Natural killer cell treated with Interleukin-12 subunit alpha and Interleukin-12 subunit beta and Interleukin-15 and Interleukin-18, amount 100 ng/mL, for 72 hours (primary cell): Measurements from ENCODE around the gene RAB8B. TPM values are rescaled to one million over a fixed set of nuclear protein-coding genes. Genes with fewer than 3 reads are reported as not detected.

Experiments used
- ATAC-seq, 2 donors: fragments of 150-1000 bp; cut with Tn5 transposase in 1 of 2; sonication (Bioruptor Pico), chemical (Tn5 transposase) in 1 of 2; 2 replicates each; pipeline ENCODE4 v1.10.0; 2021
- DNase-seq: peaks from one replicate; pipeline ENCODE4 v3.0.0; 2022; ENCODE audit warnings: low spot score
- H3K27ac Mint-ChIP-seq, 2 donors: 1 replicate in 1 of 2; 2 replicates in 1 of 2; pipeline ENCODE4 v1.8.0; 2022; ENCODE audit warnings: mixed read lengths in 2 of 2, mild to moderate bottlenecking in 1 of 2, moderate library complexity in 1 of 2
- H3K27me3 Mint-ChIP-seq, 2 donors: 1 replicate in 1 of 2; 2 replicates in 1 of 2; pipeline ENCODE4 v1.8.0; 2022; ENCODE audit warnings: mixed read lengths in 2 of 2
- H3K36me3 Mint-ChIP-seq: one replicate; pipeline ENCODE4 v1.8.0; 2022; ENCODE audit warnings: mixed read lengths
- H3K4me1 Mint-ChIP-seq, 2 donors: 1 replicate in 1 of 2; 2 replicates in 1 of 2; pipeline ENCODE4 v1.8.0; 2022; ENCODE audit warnings: low read depth in 2 of 2, mixed read lengths in 2 of 2, mild to moderate bottlenecking in 1 of 2
- H3K4me3 Mint-ChIP-seq: one replicate; pipeline ENCODE4 v1.8.0; 2022; ENCODE audit warnings: mixed read lengths
- H3K9me3 Mint-ChIP-seq: 2 replicates; pipeline ENCODE4 v1.8.0; 2022; ENCODE audit warnings: mixed read lengths
- total RNA-seq, 2 donors: library from RNA; stranded (reverse); gene quantifications; one replicate each; pipeline ENCODE4 v1.2.3, GENCODE V29; 2022

The RAB8B gene
- total RNA-seq, 2 donors from 2014 or later, result 49.1 to 113 TPM

DNA sequence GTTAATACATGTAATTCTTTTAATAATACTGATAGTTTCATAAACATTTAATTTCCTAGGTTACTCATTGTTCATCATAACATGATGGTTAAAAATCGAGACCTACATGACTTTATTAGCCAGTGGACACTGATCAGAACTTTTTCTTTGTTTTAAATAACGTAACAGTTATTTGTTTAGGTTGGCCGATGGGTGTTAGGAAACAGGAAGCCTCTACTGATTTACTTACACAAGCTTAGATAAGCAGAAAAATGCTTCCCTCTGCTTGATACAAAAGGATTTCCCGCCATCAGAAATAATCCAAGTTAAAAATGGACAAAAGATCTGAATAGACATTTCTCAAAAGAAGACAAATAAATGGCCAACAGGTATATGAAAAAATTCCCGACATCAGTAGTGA, 71.4 kb downstream of the RAB8B start:
- ATAC-seq, result no peak
- Mint-ChIP-seq H3K27ac (peak overlapping the region in 1 of 2 donors; percentile 7), H3K36me3 (peaks cover 36% of the 10 kb centered on the region), H3K4me1 (peaks cover 3 to 15% of the 10 kb centered on the region in 2 donors), H3K9me3 (no peaks in the 10 kb centered on the region), H3K27me3 (no peaks in the 10 kb centered on the region), H3K4me3 (no peak overlapping the region)
- DNase-seq, result no peak

GRCh38 chr15:63261311-63261710, 71.9 kb downstream of the RAB8B start:
- DNase-seq, result no peak
- no peaks in the 10 kb centered on the region for H3K27me3 Mint-ChIP-seq

GRCh38 chr15:63263519-63263918, 74.1 kb downstream of the RAB8B start:
- Mint-ChIP-seq H3K36me3 (peaks cover 33% of the 10 kb centered on the region), H3K27ac (no peak overlapping the region)
- no peak for ATAC-seq

More at GRCh38 chr15:63261311-63261710, 71.9 kb downstream of the RAB8B start:
- no peak for ATAC-seq
- Mint-ChIP-seq H3K9me3 (no peaks in the 10 kb centered on the region), H3K4me1 (peaks cover 4 to 12% of the 10 kb centered on the region in 2 donors), H3K4me3 (no peak overlapping the region), H3K36me3 (peaks cover 38% of the 10 kb centered on the region), H3K27ac (peak overlapping the region in 1 of 2 donors; percentile 7)

GRCh38 chr15:63264688-63265293, 75.4 kb downstream of the RAB8B start:
- peaks cover 10 to 13% of the 10 kb centered on the region in 2 donors for H3K4me1 Mint-ChIP-seq
- ATAC-seq (no peak), DNase-seq (no peak)
- no peak overlapping the region for H3K27ac Mint-ChIP-seq
- peaks cover 41% of the 10 kb centered on the region for H3K36me3 Mint-ChIP-seq
- no peak overlapping the region for H3K4me3 Mint-ChIP-seq
- H3K9me3 Mint-ChIP-seq, result no peaks in the 10 kb centered on the region
- H3K27me3 Mint-ChIP-seq, result no peaks in the 10 kb centered on the region

More at GRCh38 chr15:63263519-63263918, 74.1 kb downstream of the RAB8B start:
- DNase-seq, result no peak
- Mint-ChIP-seq H3K4me3 (no peak overlapping the region), H3K27me3 (no peaks in the 10 kb centered on the region), H3K4me1 (peaks cover 4 to 8% of the 10 kb centered on the region in 2 donors), H3K9me3 (no peaks in the 10 kb centered on the region)

DNA sequence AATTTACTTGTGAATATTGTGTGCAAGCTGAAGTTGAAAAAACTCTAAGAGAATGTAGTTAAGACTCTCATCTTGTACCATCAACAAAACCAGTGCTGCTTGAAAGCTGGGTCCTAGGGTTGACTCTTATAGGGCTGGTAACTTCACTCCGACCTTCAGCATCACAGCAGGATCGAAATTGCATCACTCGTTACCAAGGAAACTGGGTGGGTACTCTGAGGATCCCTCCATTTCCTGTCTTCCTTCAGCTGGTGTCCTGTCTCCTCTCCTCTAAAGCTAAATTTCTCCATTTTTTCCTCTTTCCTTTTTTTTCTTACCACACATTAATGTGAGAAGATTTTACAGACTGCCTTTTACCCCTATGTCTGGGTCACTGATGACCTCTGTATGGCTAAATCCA, 85.0 kb downstream of the RAB8B start:
- no peaks in the 10 kb centered on the region for H3K27me3 Mint-ChIP-seq
- ATAC-seq, result no peak
- H3K9me3 Mint-ChIP-seq, result no peaks in the 10 kb centered on the region
- peak overlapping the region; percentile 30 for H3K4me3 Mint-ChIP-seq
- peaks cover 8% of the 10 kb centered on the region for H3K36me3 Mint-ChIP-seq
- H3K27ac Mint-ChIP-seq, result peak overlapping the region; percentile 56 to 63
- DNase-seq, result no peak
- peaks cover 27 to 35% of the 10 kb centered on the region in 2 donors for H3K4me1 Mint-ChIP-seq

GRCh38 chr15:63276342-63277037, 87.1 kb downstream of the RAB8B start:
- DNase-seq (no peak), ATAC-seq (no peak)
- H3K4me1 Mint-ChIP-seq, result peaks cover 29 to 31% of the 10 kb centered on the region in 2 donors
- no peaks in the 10 kb centered on the region for H3K27me3 Mint-ChIP-seq
- no peaks in the 10 kb centered on the region for H3K36me3 Mint-ChIP-seq
- H3K9me3 Mint-ChIP-seq, result no peaks in the 10 kb centered on the region
- H3K4me3 Mint-ChIP-seq, result peak overlapping the region; percentile 88
- H3K27ac Mint-ChIP-seq, result peak overlapping the region; percentile 68 to 77

GRCh38 chr15:63277038-63277892, 87.9 kb downstream of the RAB8B start, which contains the start of gene APH1B:
Gene APH1B, plus strand, starts transcription at chr15:63277605. Its CDS starts 19 bp downstream, at chr15:63277624.
- Mint-ChIP-seq H3K4me3 (peak within 1 kb of the TSS; percentile 88), H3K4me1 (peaks cover 29 to 31% of the 10 kb centered on the region in 2 donors), H3K9me3 (no peaks in the 10 kb centered on the region), H3K36me3 (no peaks in the 10 kb centered on the region), H3K27ac (peak within 1 kb of the TSS; percentile 68 to 77), H3K27me3 (no peaks in the 10 kb centered on the region)
- ATAC-seq, result peak; percentile 97 to 98
- DNase-seq, result peak; percentile 89

- no peak for ATAC-seq
Observed at GRCh38 chr15:63277893-63278456, 88.6 kb downstream of the RAB8B start.

DNA sequence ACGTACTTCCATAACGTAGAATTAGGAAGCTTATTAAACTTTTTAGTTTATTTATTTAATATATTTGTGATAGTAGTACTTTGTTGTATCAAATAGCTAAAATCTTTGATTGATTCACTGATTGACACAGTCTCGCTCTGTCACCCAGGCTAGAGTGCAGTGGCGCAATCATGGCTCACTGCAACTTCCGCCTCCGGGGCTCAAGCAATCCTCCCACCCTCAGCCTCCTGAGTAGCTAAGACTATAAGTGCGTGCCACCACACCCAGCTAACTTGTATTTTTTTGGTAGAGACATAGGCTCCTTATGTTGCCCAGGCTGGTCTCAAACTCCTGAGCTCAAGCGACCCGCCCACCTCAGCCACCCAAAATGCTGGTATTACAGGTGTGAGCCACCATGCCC, 93.7 kb downstream of the RAB8B start:
- ATAC-seq (no peak), DNase-seq (no peak)
- H3K4me1 Mint-ChIP-seq, result peaks cover 6 to 7% of the 10 kb centered on the region in 2 donors
- no peak overlapping the region for H3K4me3 Mint-ChIP-seq
- no peaks in the 10 kb centered on the region for H3K9me3 Mint-ChIP-seq
- no peak overlapping the region for H3K27ac Mint-ChIP-seq
- H3K36me3 Mint-ChIP-seq, result peaks cover 4% of the 10 kb centered on the region
- no peaks in the 10 kb centered on the region for H3K27me3 Mint-ChIP-seq

More at GRCh38 chr15:63277893-63278456, 88.6 kb downstream of the RAB8B start:
- Mint-ChIP-seq H3K27me3 (no peaks in the 10 kb centered on the region), H3K9me3 (no peaks in the 10 kb centered on the region), H3K4me3 (peak overlapping the region; percentile 80), H3K36me3 (no peaks in the 10 kb centered on the region), H3K4me1 (peaks cover 29 to 31% of the 10 kb centered on the region in 2 donors), H3K27ac (peak overlapping the region; percentile 50 to 61)
- no peak for DNase-seq

GRCh38 chr15:63284335-63284734, 94.9 kb downstream of the RAB8B start:
- Mint-ChIP-seq H3K36me3 (peaks cover 4% of the 10 kb centered on the region), H3K9me3 (no peaks in the 10 kb centered on the region), H3K27me3 (no peaks in the 10 kb centered on the region), H3K4me1 (peaks cover 7 to 11% of the 10 kb centered on the region in 2 donors), H3K27ac (no peak overlapping the region), H3K4me3 (no peak overlapping the region)
- no peak for ATAC-seq
- no peak for DNase-seq

- Mint-ChIP-seq H3K27ac (no peak overlapping the region), H3K4me1 (peaks cover 6 to 11% of the 10 kb centered on the region in 2 donors), H3K36me3 (peaks cover 4% of the 10 kb centered on the region), H3K4me3 (no peak overlapping the region), H3K9me3 (no peaks in the 10 kb centered on the region), H3K27me3 (no peaks in the 10 kb centered on the region)
- DNase-seq (no peak), ATAC-seq (no peak)
Observed at GRCh38 chr15:63287109-63287508, 97.7 kb downstream of the RAB8B start.

DNA sequence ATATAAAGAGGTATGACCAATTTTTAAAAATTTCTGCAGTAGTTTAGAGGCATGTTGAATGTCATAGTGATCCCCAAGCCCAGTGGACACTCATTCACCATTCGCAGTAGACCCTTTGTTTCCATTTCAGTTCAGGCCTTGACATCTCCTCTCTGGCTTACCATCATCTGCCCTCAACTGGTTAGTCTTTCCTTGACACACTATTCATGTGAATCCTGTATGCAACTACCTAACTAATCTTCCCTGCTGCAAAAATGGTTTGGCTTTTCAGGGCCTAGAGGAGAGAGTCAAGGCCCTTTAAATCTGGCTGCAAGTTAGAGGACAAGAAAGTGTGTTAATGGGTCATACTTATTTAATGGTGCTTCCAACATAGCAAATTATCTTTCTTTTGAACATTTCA, 98.9 kb downstream of the RAB8B start:
- no peaks in the 10 kb centered on the region for H3K27me3 Mint-ChIP-seq
- peak overlapping the region in 1 of 2 donors; percentile 16 for H3K27ac Mint-ChIP-seq
- peaks cover 6 to 10% of the 10 kb centered on the region in 2 donors for H3K4me1 Mint-ChIP-seq
- H3K9me3 Mint-ChIP-seq, result no peaks in the 10 kb centered on the region
- H3K36me3 Mint-ChIP-seq, result peaks cover 4% of the 10 kb centered on the region
- DNase-seq (no peak), ATAC-seq (no peak)
- no peak overlapping the region for H3K4me3 Mint-ChIP-seq

DNA sequence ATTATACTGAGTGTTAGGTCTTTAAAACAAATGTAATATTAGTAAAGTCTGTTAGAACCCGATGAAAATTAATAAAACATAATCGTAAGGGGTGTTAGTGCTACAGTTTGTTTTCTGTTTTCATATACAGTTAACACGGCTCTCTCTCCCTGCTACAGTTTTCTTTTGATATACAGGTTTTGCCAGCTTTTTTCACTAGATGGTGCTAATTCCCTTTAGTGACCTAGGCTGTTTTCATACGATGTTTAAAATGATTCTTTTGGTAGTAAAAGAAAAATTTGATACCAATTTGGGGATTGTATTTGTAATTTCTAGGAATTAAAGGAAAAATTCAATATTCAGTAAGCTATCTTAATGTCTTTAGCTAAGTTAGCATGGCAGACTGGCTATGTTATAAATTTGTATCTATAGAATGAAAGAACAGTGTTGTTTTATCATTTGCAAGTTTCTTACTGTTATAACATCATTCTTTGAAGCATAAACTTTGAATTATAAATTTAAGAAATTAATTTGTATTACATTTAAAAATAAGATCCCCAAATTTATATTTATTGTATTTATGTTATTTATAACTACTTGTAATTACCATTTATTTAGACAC, 99.5 kb downstream of the RAB8B start:
- ATAC-seq, result peak in 1 of 2 donors; percentile 46

More for the DNA sequence above, 99.5 kb downstream of the RAB8B start:
- H3K36me3 Mint-ChIP-seq, result peaks cover 4% of the 10 kb centered on the region
- DNase-seq, result no peak
- H3K27me3 Mint-ChIP-seq, result no peaks in the 10 kb centered on the region
- H3K4me1 Mint-ChIP-seq, result peaks cover 5 to 6% of the 10 kb centered on the region in 2 donors
- no peaks in the 10 kb centered on the region for H3K9me3 Mint-ChIP-seq
- H3K4me3 Mint-ChIP-seq, result no peak overlapping the region
- peak overlapping the region in 1 of 2 donors; percentile 16 for H3K27ac Mint-ChIP-seq
